Prostate gland (tissue), 2 donors: ENCODE data around the gene HSD17B10. TPM values are rescaled to one million over a fixed set of nuclear protein-coding genes. Genes with fewer than 3 reads are reported as not detected.

Experiments used
- DNase-seq: peaks from one replicate; pipeline ENCODE4 v3.0.0-alpha.2; 2019; ENCODE audit warnings: low spot score
- H3K27ac ChIP-seq, 2 donors: fragments of 200-600 bp; sonication (generic); 2 replicates each; pipeline ENCODE4 v1.5.1; 2017 to 2019
- H3K27me3 ChIP-seq: fragments of 200-600 bp; sonication (generic); replicated peaks from 2 replicates; pipeline ENCODE4 v1.5.1; 2019; ENCODE audit not compliant: insufficient read depth
- H3K36me3 ChIP-seq, 2 donors: fragments of 200-600 bp; sonication (generic); 1 replicate in 1 of 2; 2 replicates in 1 of 2; pipeline versions ENCODE4 v1.5.1 to v1.8.1; 2017 to 2019
- H3K4me1 ChIP-seq: fragments of 200-600 bp; sonication (generic); replicated peaks from 2 replicates; pipeline ENCODE4 v1.5.1; 2019
- H3K4me3 ChIP-seq, 2 donors: fragments of 200-600 bp; sonication (generic); 2 replicates each; pipeline ENCODE4 v1.5.1; 2017 to 2019
- H3K9me3 ChIP-seq: fragments of 200-600 bp; sonication (generic); 2 replicates; pipeline ENCODE4 v1.5.1; 2017
- POLR2A ChIP-seq: fragments of 450-650 bp; IDR thresholded peaks from one replicate; pipeline ENCODE4 v1.6.1; 2016; ENCODE audit warnings: antibody characterized with exemption, mild to moderate bottlenecking
- POLR2AphosphoS5 ChIP-seq: sonication (generic); formaldehyde crosslinking; IDR thresholded peaks from one replicate; pipeline ENCODE4 v1.6.1; 2017; ENCODE audit warnings: antibody characterized with exemption
- WGBS: methylation state at CpG from one replicate; pipeline ENCODE4 v1.1.5; 2018; 5-methylcytosine and 5-hydroxymethylcytosine counted together
- intact Hi-C: fragments of 100-400 bp; cut with DNase I; formaldehyde crosslinking; loops from one replicate; pipeline ENCODE4 v1.14.2; 2022
- total RNA-seq, 2 donors: library from RNA; depleted of rRNA; stranded (reverse); fragments of >200 nt; gene quantifications; one replicate each; pipeline ENCODE4 v1.1.0, GENCODE V29; 2016
- TF ChIP-seq, protein P1 (sequence below), 4 experiments: fragments of 200-600 bp in 2 of 4; fragments of 450-650 bp in 2 of 4; sonication (generic) in 2 of 4; IDR thresholded peaks; 1 replicate in 3 of 4; 2 replicates in 1 of 4; pipeline ENCODE4 v1.5.1; 2016 to 2019; ENCODE audit warnings: antibody characterized with exemption in 4 of 4, mild to moderate bottlenecking in 2 of 4, moderate library complexity in 2 of 4

Gene HSD17B10
- total RNA-seq, 2 donors from 2014 or later = 70.6 to 83.4 TPM

DNA sequence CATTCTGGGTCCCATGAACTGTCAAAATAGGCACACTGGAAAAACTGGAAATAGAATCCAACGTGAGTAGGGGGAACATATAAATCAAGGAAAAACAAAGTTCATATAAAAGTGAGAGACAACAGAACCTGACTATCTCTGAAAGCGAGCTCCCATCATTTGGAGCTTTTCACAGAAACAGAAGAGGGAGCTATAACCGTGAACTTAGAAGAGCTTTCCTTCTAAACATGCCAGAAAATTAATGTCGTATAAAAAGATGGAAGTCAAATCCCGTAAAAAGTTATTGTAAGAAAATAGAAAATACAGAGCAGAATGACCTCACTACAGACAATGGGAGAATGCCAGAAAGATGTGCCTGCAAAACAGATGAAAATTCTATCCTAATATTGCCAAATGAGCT, 23.9 kb upstream of the HSD17B10 start:
- H3K4me1 ChIP-seq = no peaks in the 10 kb centered on the region
- WGBS = 11% methylated on average over 5 of the region's 5 CpGs

GRCh38 chrX:53456254-53456653, 22.1 kb upstream of the HSD17B10 start:
- Histone ChIP-seq H3K36me3 (no peaks in the 10 kb centered on the region), H3K9me3 (no peaks in the 10 kb centered on the region), H3K27me3 (no peaks in the 10 kb centered on the region), H3K4me1 (no peaks in the 10 kb centered on the region), H3K27ac (no peak overlapping the region), H3K4me3 (no peak overlapping the region)
- intact Hi-C loops = no loop called here
- TF ChIP-seq, protein P1, sequence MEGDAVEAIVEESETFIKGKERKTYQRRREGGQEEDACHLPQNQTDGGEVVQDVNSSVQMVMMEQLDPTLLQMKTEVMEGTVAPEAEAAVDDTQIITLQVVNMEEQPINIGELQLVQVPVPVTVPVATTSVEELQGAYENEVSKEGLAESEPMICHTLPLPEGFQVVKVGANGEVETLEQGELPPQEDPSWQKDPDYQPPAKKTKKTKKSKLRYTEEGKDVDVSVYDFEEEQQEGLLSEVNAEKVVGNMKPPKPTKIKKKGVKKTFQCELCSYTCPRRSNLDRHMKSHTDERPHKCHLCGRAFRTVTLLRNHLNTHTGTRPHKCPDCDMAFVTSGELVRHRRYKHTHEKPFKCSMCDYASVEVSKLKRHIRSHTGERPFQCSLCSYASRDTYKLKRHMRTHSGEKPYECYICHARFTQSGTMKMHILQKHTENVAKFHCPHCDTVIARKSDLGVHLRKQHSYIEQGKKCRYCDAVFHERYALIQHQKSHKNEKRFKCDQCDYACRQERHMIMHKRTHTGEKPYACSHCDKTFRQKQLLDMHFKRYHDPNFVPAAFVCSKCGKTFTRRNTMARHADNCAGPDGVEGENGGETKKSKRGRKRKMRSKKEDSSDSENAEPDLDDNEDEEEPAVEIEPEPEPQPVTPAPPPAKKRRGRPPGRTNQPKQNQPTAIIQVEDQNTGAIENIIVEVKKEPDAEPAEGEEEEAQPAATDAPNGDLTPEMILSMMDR (IDR thresholded peaks at IDR 0.05) = no peak
- TF ChIP-seq POLR2AphosphoS5 = no peak
- TF ChIP-seq POLR2A = no peak
- DNase-seq = no peak
- 66% methylated on average over 3 of the region's 3 CpGs for WGBS

More for the DNA sequence above, 23.9 kb upstream of the HSD17B10 start:
- Histone ChIP-seq H3K27me3 (no peaks in the 10 kb centered on the region), H3K36me3 (no peaks in the 10 kb centered on the region), H3K27ac (no peak overlapping the region), H3K9me3 (no peaks in the 10 kb centered on the region), H3K4me3 (no peak overlapping the region)
- no peak for DNase-seq
- TF ChIP-seq POLR2AphosphoS5 (no peak), POLR2A (no peak)
- TF ChIP-seq, protein P1 (IDR thresholded peaks at IDR 0.05) = no peak
- intact Hi-C loops = no loop called here

DNA sequence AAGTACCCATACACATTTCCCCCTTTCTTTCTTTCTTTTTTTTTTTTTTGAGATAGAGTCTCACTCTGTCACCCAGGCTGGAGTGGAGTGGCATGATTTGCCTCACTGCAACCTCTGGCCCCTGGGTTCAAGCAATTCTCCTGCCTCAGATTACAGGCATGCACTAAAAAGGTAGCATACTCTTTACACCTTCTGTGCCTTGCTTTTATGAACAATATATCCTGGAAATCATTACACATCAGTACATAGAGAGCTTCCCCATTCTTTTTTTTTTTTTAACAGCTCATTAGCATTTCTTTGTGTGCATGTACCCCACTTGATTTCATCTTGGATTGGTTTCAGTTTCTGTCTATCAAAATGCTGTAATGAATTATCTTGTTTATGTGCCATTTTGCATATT, 18.6 kb upstream of the HSD17B10 start:
- no peaks in the 10 kb centered on the region for H3K4me1 ChIP-seq
- intact Hi-C loops = no loop called here
- H3K27ac ChIP-seq = no peak overlapping the region
- DNase-seq = no peak
- H3K36me3 ChIP-seq = no peaks in the 10 kb centered on the region
- H3K27me3 ChIP-seq = no peaks in the 10 kb centered on the region
- H3K4me3 ChIP-seq = no peak overlapping the region
- no peak for TF ChIP-seq POLR2AphosphoS5
- TF ChIP-seq, protein P1 (IDR thresholded peaks at IDR 0.05) = no peak
- TF ChIP-seq POLR2A = no peak
- H3K9me3 ChIP-seq = no peaks in the 10 kb centered on the region

GRCh38 chrX:53449632-53450031, 15.5 kb upstream of the HSD17B10 start:
- no peaks in the 10 kb centered on the region for H3K27me3 ChIP-seq
- no peaks in the 10 kb centered on the region for H3K9me3 ChIP-seq
- TF ChIP-seq POLR2A (no peak), POLR2AphosphoS5 (no peak)
- TF ChIP-seq, protein P1 (IDR thresholded peaks at IDR 0.05) = no peak
- DNase-seq = no peak
- intact Hi-C loops = no loop called here
- H3K4me1 ChIP-seq = no peaks in the 10 kb centered on the region
- no peak overlapping the region for H3K4me3 ChIP-seq
- no peaks in the 10 kb centered on the region for H3K36me3 ChIP-seq
- no peak overlapping the region for H3K27ac ChIP-seq
- WGBS = 82% methylated on average over 3 of the region's 3 CpGs

- WGBS = 100% methylated on average over 2 of the region's 2 CpGs
- Histone ChIP-seq H3K4me1 (no peaks in the 10 kb centered on the region), H3K27ac (no peak overlapping the region), H3K36me3 (no peaks in the 10 kb centered on the region), H3K27me3 (no peaks in the 10 kb centered on the region), H3K4me3 (no peak overlapping the region), H3K9me3 (no peaks in the 10 kb centered on the region)
- intact Hi-C loops = no loop called here
- no peak for DNase-seq
- TF ChIP-seq POLR2A = no peak
- TF ChIP-seq, protein P1 (IDR thresholded peaks at IDR 0.05) = no peak
- TF ChIP-seq POLR2AphosphoS5 = no peak
These were observed 13.3 kb upstream of the HSD17B10 start for GRCh38 chrX:53447441-53447840.
